GM19025 (cell line): Measurements from ENCODE around the gene ITCH.
A peak's percentile ranks its signal among the peaks of the same experiment; 100 is the strongest.
"Not testable (repeated sequence)": the region's sequence is repeated elsewhere in the genome, so short reads cannot be mapped to it uniquely, and the experiment has no call there.

ENCODE experiments used
- ATAC-seq: cut with Tn5 transposase; IDR thresholded peaks from one replicate; pipeline ENCODE4 v1.9.1; 2021; ENCODE audit warnings: mild to moderate bottlenecking, low read depth, moderate library complexity; ENCODE audit not compliant: unreplicated experiment

The ITCH gene

GRCh38 chr20:34343458-34344211, 19.4 kb upstream of the ITCH start:
- no peak for ATAC-seq

GRCh38 chr20:34344238-34344637, 18.8 kb upstream of the ITCH start:
- ATAC-seq, result no peak

- ATAC-seq, result no peak
These were observed 17.7 kb upstream of the ITCH start for GRCh38 chr20:34345402-34345736.

- not testable (repeated sequence) for ATAC-seq
These were observed 17.1 kb upstream of the ITCH start for GRCh38 chr20:34345839-34346532.

DNA sequence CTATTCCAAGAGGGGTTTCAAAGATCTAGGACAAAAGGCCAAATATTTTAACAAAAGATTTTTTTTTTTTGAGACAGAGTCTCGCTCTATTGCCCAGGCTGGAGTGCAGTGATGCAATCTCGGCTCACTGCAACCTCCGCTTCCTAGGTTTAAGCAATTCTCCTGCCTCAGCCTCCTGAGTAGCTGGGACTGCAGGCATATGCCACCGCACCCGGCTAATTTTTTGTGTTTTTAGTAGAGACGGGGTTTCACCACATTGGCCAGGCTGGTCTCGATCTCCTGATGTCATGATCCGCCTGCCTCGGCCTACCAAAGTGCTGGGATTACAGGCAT, 16.6 kb upstream of the ITCH start:
- ATAC-seq, result not testable (repeated sequence)

DNA sequence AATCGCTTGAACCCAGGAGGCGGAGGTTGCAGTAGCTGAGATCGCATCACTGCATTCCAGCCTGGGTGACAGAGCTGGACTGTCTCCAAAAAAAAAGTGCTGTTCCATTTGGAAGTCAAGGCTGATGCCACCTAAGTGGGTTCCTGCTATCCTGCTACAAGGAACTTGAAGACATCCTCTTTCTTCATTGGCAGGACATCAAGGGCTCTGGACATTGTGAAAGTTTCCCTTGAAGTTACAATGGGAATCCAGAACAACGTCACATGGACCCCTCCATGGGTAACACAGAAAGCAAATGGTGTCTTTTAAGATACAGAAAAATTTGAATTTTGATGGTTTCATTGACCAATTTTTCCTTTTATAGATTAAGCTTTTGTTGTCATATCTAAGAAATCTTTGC, 15.5 kb upstream of the ITCH start:
- ATAC-seq, result no peak

- no peak for ATAC-seq
These were observed 13.0 kb upstream of the ITCH start for GRCh38 chr20:34350095-34350494.

GRCh38 chr20:34353467-34353866, 9.6 kb upstream of the ITCH start:
- not testable (repeated sequence) for ATAC-seq

DNA sequence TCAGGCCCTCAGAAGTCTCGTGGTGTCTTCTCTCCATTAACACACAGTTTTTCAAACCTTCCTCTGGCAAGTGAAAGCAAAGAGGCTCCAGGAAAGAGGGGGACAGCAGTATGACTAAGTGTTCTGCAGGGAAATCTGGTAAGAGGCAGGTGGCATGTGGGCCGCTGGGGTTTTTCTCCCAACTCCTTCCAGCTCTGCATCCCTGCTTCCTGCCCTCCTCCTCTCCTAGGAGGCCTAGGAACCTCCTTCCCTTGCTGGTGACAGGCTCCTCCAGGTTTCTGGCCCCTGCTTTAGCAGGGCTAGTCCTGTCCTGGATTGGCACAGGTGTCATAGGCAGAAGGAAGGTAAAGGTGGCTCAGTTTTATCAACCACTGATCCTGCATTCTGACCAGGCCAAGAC, 7.6 kb upstream of the ITCH start:
- no peak for ATAC-seq

- ATAC-seq, result not testable (repeated sequence)
These were observed 3.3 kb upstream of the ITCH start for GRCh38 chr20:34359729-34360128.

DNA sequence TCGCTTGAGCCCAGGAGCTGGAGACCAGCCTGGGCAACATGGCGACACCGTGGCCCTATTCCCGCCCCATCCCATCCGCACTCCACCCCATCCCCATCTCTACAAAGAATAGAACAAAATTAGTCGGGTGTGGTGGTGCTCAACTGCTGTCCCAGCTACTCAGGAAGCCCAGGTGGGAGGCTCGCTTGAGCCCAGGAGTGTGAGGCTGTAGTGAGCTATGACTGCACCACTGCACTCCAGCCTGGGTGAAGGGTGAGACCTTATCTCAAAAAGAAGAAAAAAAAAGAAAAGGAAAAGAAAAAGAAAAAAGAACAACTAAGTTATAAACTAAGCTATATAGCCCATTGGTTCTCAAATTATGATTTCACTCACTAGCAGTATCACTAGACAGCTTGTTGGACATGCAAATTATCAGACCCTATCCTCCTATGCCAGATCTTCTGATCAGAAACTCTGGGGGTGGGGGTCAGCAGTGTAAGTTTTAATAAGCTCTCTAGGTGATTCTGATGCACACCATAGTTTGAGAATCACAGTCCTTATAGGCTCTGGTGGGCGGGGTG, 491 bp upstream of the ITCH start:
- ATAC-seq, result no peak

GRCh38 chr20:34363465-34364222, 571 bp downstream of the ITCH start:
- peak; percentile 35 for ATAC-seq

- ATAC-seq, result no peak
These were observed 1.1 kb downstream of the ITCH start for GRCh38 chr20:34364223-34364506.

- ATAC-seq, result peak; percentile 48
These were observed 2.7 kb downstream of the ITCH start for GRCh38 chr20:34365765-34366213.

DNA sequence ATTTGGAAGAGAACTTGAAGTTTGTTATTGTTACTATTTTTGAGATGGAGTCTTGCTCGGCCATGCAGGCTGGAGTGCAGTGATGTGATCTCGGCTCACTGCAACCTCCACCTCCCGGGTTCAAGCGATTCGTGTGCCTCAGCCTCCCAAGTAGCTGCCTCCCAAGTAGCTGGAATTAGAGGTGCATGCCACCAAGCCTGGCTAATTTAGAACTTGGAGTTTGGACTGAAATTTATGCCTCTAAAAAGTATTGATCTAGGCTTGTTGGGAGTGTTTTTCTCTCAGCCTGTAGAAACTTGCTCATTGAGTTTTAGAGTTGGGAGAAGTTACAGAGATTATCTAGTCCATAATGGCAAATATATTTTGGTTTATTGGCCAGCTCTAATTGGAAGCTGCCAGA, 4.1 kb downstream of the ITCH start:
- ATAC-seq, result no peak

- ATAC-seq, result not testable (repeated sequence)
These were observed 4.8 kb downstream of the ITCH start for GRCh38 chr20:34367911-34368310.

- no peak for ATAC-seq
These were observed 5.5 kb downstream of the ITCH start for GRCh38 chr20:34368547-34368946.

- ATAC-seq, result no peak
These were observed 6.2 kb downstream of the ITCH start for GRCh38 chr20:34369265-34369664.

GRCh38 chr20:34370062-34370461, 7.0 kb downstream of the ITCH start:
- ATAC-seq, result no peak

DNA sequence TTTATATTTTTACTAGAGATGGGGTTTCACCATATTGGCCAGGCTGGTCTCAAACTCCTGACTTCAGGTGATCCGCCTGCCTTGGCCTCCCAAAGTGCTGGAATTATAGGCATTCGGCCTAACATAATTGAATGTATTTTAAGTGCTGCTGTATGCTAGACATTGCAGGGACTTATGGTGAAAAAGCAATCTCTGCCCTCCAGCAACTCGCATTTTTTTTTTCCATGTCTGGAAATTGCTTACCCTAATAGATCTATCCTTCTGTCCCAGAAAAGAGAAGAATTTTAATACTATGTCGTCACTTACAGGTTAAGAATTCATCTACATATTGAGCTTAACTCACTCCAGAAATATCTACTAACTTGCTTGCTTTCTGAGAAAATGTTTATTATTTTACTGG, 10.4 kb downstream of the ITCH start:
- ATAC-seq, result no peak

DNA sequence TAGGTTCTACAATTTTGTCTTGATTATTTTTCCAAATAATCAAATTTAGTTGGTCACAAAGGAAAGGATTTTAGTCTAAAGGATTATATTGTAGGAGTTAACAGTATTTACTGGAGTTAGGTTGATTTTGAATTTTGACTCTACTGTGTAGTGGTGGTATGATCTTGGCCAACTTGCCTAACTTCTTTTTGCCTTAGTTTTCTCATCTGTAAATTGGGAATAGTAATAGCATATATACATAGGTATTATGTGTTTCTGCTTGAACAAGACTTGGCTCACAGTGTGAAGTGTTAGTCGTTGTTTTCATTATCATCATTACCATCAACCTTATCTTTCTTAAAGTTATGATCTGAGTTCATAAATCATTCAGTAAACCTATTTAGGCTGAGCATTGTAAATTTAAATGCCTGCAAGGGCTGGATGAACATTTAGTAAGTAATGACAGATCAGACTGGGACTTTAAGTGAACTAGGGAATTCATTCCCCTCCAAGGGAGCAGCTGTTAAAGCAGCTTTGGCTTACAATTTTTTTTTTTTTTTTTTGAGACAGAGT, 11.2 kb downstream of the ITCH start:
- ATAC-seq, result no peak
